ENCODE results near the gene CIAO2A. TPM values are rescaled to one million over a fixed set of nuclear protein-coding genes. Genes with fewer than 3 reads are reported as not detected.
A peak's percentile ranks its signal among the peaks of the same experiment; 100 is the strongest.
"Not testable (repeated sequence)": the region's sequence is repeated elsewhere in the genome, so short reads cannot be mapped to it uniquely, and the experiment has no call there.

CIAO2A gene
- total RNA-seq (2014; rRNA removed; shearing (Covaris generic)), result 170 and 255 TPM in 2 replicates

GRCh38 chr15:64093627-64094417 is at the start of gene CIAO2A:
CIAO2A (minus strand) TSS chr15:64093838; CDS start chr15:64093768, 70 bp downstream.
- peak; percentile 98 for DNase-seq (ENCODE audit: low read depth)

- DNase-seq (ENCODE audit: low read depth), result no peak
Measured at GRCh38 chr15:64143276-64143675, 49.6 kb upstream of the CIAO2A start.

- DNase-seq (ENCODE audit: low read depth), result no peak
Measured at GRCh38 chr15:64141798-64142512, 48.3 kb upstream of the CIAO2A start.

GRCh38 chr15:64138331-64138941 is 44.8 kb upstream of the CIAO2A start:
- DNase-seq (ENCODE audit: low read depth), result no peak

GRCh38 chr15:64137226-64137833 is 43.7 kb upstream of the CIAO2A start:
- DNase-seq (ENCODE audit: low read depth), result no peak

GRCh38 chr15:64136347-64136746 is 42.7 kb upstream of the CIAO2A start:
- DNase-seq (ENCODE audit: low read depth), result no peak

GRCh38 chr15:64134345-64134829 is 40.7 kb upstream of the CIAO2A start:
- no peak for DNase-seq (ENCODE audit: low read depth)

GRCh38 chr15:64133623-64134344 is 40.1 kb upstream of the CIAO2A start:
- no peak for DNase-seq (ENCODE audit: low read depth)

- no peak for DNase-seq (ENCODE audit: low read depth)
Measured at GRCh38 chr15:64132217-64132616, 38.6 kb upstream of the CIAO2A start.

GRCh38 chr15:64131547-64131946 is 37.9 kb upstream of the CIAO2A start:
- DNase-seq (ENCODE audit: low read depth), result no peak

GRCh38 chr15:64130159-64130558 is 36.5 kb upstream of the CIAO2A start:
- no peak for DNase-seq (ENCODE audit: low read depth)

- DNase-seq (ENCODE audit: low read depth), result no peak
Measured at GRCh38 chr15:64127521-64128270, 34.1 kb upstream of the CIAO2A start.

- no peak for DNase-seq (ENCODE audit: low read depth)
Measured at GRCh38 chr15:64125978-64126377, 32.3 kb upstream of the CIAO2A start.

- no peak for DNase-seq (ENCODE audit: low read depth)
Measured at GRCh38 chr15:64122936-64123351, 29.3 kb upstream of the CIAO2A start.

GRCh38 chr15:64122444-64122843 is 28.8 kb upstream of the CIAO2A start:
- no peak for DNase-seq (ENCODE audit: low read depth)

- no peak for DNase-seq (ENCODE audit: low read depth)
Measured at GRCh38 chr15:64121614-64122013, 28.0 kb upstream of the CIAO2A start.

GRCh38 chr15:64120322-64120721 is 26.7 kb upstream of the CIAO2A start:
- not testable (repeated sequence) for DNase-seq (ENCODE audit: low read depth)

GRCh38 chr15:64117759-64118487 is 24.3 kb upstream of the CIAO2A start:
- DNase-seq (ENCODE audit: low read depth), result no peak

- DNase-seq (ENCODE audit: low read depth), result no peak
Measured at GRCh38 chr15:64112904-64113303, 19.3 kb upstream of the CIAO2A start.
